IPS-NIHi11 (cell line): ENCODE data around the gene STIM2.

Experiments
- DNase-seq: peaks from one replicate; pipeline ENCODE4 v3.0.0; 2012; ENCODE audit warnings: mixed read lengths, low spot score

Gene STIM2

DNA sequence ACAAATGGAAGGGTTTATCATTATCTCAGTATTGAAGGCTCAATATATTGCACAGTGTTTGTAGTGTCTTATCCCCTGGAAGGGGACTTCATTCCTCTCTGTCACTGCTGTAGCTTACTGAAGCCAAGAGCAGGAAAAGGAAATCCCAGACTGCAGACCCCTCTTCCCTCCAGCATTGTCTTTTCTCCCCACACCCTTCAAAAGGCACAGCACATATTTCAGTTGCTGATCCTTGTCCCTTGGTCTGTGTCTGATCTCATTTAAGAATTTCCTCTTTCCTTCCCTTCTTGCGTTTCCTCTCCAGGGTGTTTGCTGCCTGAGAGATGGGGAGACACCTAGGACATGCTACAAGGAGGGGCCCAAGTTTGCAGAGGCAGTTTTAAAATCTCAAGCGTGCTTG lies 40.1 kb downstream of the STIM2 start:
- no peak for DNase-seq

DNA sequence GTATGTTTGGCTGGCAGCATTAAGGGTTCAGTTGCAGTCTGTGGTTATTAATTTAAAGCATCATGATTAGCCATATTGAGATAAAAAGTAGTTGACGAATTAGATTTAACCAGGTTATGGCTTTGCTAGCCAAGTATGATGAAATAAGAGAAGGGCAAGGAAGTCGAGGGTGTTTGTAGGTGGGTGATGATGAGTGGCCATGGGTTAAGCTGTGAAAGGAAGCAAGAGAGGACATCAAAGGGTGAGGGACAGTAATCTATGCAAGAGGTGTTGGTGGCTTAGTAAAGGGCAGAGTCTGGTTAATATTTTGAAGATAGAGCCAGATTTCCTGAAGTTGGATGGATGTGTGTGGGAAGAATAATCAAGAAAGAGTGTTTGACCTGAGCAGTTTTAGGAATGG lies 44.5 kb downstream of the STIM2 start:
- no peak for DNase-seq

- no peak for DNase-seq
Measured at GRCh38 chr4:26907731-26908599, 47.3 kb downstream of the STIM2 start.

DNA sequence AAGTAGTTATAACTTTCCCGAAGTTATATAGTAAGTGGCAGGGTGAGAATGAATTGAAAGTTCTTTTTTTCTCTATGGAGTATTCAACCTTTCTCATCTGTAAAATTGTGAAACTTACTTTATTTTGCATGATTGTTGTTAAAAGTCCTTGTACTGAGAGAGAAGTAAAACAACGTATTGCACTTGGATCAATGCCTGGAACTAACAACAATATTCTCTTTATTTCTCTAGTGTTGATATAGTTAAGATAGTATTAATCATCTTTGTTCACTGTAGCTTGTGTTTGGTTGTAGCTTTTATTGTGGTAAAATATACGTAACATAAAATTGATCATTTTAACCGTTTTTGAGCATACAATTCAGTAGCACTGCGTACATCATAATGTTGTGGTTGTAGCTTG lies 48.7 kb downstream of the STIM2 start:
- DNase-seq: no peak

DNA sequence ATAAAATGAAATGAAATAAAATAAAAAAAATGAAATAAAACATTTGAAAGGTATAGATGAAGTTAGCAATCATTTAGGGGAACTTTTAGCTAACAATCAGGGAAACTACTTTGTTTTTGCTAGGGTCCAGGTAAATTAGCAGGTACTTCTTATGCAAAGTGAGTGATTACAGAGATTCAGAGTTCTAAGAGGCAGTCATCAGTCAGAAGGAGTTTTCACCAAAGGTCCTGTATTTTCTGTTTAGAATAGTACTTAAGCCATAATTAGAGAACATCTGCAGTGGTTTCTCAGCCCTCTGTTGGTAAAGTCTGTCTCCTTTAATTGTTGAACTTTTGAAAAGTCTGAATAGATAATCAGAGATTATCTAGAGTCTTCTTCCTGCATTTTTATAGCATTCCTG lies 50.6 kb downstream of the STIM2 start:
- DNase-seq: no peak

DNA sequence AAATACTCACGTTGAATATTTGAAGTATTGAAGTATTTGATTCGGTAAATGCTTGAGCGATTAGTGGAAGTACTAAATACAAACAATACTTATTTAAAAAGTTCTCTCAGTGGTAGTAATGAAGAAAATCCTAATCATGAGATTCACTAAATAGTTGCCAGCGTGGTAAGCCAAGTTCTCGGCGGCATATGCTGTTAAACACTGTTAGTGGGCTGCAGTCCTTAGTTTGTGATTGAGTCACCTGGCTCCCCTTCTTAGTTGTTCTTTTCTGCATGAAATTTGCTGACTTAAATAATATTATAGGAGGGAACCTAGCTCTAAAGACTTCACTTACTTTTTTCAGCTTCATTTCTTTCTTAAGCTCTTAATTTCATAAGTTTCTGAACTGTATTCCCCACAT lies 51.4 kb downstream of the STIM2 start:
- no peak for DNase-seq

- no peak for DNase-seq
Measured at GRCh38 chr4:26912810-26913209, 52.2 kb downstream of the STIM2 start.

GRCh38 chr4:26916195-26916594 lies 55.6 kb downstream of the STIM2 start:
- no peak for DNase-seq

- DNase-seq: no peak
Measured at GRCh38 chr4:26930964-26931363, 70.3 kb downstream of the STIM2 start.

DNA sequence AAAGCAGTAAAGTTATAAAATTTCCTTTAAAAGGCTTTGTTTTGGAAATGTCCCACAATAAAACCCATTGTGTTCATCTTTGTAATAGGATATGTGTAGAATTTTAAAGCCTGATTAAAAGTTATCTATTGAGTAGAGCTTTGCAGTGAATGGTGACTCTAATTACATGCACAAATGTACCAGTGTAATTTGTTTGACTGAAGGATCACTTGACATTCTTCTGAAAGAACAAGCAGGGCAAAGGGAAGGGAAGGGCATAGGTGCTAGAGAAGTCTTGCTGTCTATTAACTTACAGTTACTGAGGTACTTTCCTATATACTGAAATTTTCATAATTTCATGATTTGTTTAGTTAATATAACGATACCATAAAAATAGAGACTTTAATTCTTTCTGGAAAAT lies 70.8 kb downstream of the STIM2 start:
- no peak for DNase-seq

DNA sequence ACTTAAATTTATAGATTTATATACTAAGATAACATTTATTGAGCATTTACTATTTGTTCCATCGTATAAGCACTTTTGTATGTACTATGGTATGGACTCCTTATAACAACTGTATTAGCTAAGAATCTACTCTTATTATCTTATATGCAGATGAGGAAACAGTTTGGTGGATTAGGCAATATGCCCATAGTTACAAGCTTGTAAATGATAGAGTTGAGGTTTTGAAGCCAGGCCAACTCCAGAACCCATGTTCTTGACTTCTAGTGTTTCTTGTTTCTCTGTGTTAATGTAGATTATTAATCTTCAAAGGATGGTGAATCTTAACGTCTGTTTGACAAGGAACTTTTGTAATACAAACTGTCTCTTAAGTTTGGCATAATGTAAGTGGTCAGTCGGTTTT lies 71.3 kb downstream of the STIM2 start:
- DNase-seq: no peak

DNA sequence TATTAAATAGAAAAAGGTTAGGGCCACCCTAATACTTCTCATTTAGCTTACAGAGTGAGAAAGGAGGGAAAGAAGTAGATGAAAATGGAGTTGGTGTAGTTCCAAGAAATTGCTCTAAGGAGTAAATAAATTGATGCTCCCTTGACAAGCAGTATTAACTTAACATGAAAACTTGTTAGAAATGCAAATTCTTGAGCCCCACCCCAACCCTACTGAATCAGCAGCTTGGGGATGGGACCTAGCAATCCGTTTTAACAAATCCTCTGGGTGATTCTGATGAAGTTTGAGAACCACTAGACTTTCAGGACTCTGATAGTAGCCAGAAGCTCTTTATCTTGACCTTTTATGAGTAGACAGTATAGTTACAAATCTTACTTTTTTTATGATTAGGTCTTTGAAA lies 74.8 kb downstream of the STIM2 start:
- no peak for DNase-seq

- no peak for DNase-seq
Measured at GRCh38 chr4:26936284-26937065, 75.8 kb downstream of the STIM2 start.

GRCh38 chr4:26937139-26937538 lies 76.5 kb downstream of the STIM2 start:
- no peak for DNase-seq

GRCh38 chr4:26937567-26937966 lies 76.9 kb downstream of the STIM2 start:
- DNase-seq: no peak

- no peak for DNase-seq
Measured at GRCh38 chr4:26938516-26938915, 77.9 kb downstream of the STIM2 start.

- DNase-seq: no peak
Measured at GRCh38 chr4:26941951-26942350, 81.3 kb downstream of the STIM2 start.

GRCh38 chr4:26942871-26943270 lies 82.2 kb downstream of the STIM2 start:
- DNase-seq: no peak

GRCh38 chr4:26943391-26943790 lies 82.8 kb downstream of the STIM2 start:
- DNase-seq: no peak

GRCh38 chr4:26945794-26946193 lies 85.2 kb downstream of the STIM2 start:
- no peak for DNase-seq

- no peak for DNase-seq
Measured at GRCh38 chr4:26947318-26947717, 86.7 kb downstream of the STIM2 start.

DNA sequence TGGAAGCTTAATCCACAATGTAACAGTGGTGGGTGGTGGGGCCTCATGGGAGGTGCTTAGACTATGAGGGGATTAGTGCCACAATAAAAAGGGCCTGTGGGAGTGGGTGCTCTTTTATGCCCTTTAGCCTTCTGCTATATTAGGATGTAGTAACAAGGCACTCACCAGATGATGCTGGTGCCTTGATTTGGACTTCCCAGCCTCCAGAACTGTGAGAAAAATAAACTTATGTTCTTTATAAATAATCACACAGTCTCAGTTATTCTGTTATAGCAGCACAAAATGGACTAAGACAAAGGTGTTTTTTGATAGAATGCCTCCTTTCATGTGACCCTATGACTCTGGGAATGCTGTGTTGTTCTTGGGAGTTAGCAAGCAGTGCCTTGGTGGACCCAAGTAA lies 89.8 kb downstream of the STIM2 start:
- no peak for DNase-seq

GRCh38 chr4:26952891-26953290 lies 92.2 kb downstream of the STIM2 start:
- no peak for DNase-seq
